IMR-90 (cell line): Measurements from ENCODE around the gene PCBD1. TPM values are rescaled to one million over a fixed set of nuclear protein-coding genes. Genes with fewer than 3 reads are reported as not detected.
"Not testable (repeated sequence)": the region's sequence is repeated elsewhere in the genome, so short reads cannot be mapped to it uniquely, and the experiment has no call there.

Experiments used
- ATAC-seq: fragments of 200-7000 bp; cut with Tn5 transposase; 2 replicates; pipeline ENCODE4 v1.9.1; 2020; ENCODE audit warnings: low read depth, mild to moderate bottlenecking, moderate library complexity
- BruUV-seq: library from RNA; stranded (reverse); fragments of 400-500 nt; replicated peaks from 2 replicates; lab custom pipeline; 2021; lab: Mats Ljungman, UMichigan
- CTCF ChIA-PET: fragments of 300-600 bp; formaldehyde crosslinking; extraction: SDS; loops from one replicate; lab custom pipeline; 2021; ENCODE audit warnings: antibody characterized with exemption; lab: Yijun Ruan, JAX
- POLR2A ChIA-PET: fragments of 300-600 bp; sonication (Branson Sonifier 250); formaldehyde crosslinking; loops from one replicate; lab custom pipeline; 2022; ENCODE audit warnings: antibody characterized with exemption; ENCODE audit not compliant: unreplicated experiment; lab: Charles Lee
- DNase-seq: peaks from one replicate; pipeline ENCODE4 v3.0.0; 2013
- H2AFZ ChIP-seq: replicated peaks from 2 replicates; pipeline ENCODE3; 2013; ENCODE audit warnings: low read length, mild to moderate bottlenecking; ENCODE audit not compliant: poor library complexity
- H2AK5ac ChIP-seq: 2 replicates; pipeline ENCODE4 v1.6.1; 2013; ENCODE audit warnings: low read depth, low read length, inconsistent platforms
- H2AK9ac ChIP-seq: replicated peaks from 2 replicates; pipeline ENCODE3; 2013; ENCODE audit warnings: mild to moderate bottlenecking, low read depth, low read length, moderate library complexity; ENCODE audit not compliant: poor library complexity
- H2BK120ac ChIP-seq: 2 replicates; pipeline ENCODE4 v1.6.1; 2013; ENCODE audit warnings: low read depth, low read length, inconsistent platforms
- H2BK15ac ChIP-seq: 3 replicates; pipeline ENCODE4 v1.6.1; 2013; ENCODE audit warnings: low read depth, low read length, inconsistent platforms
- H2BK20ac ChIP-seq: 2 replicates; pipeline ENCODE4 v1.6.1; 2013; ENCODE audit warnings: low read depth, mild to moderate bottlenecking, inconsistent platforms, low read length, moderate library complexity
- H2BK5ac ChIP-seq: 2 replicates; pipeline ENCODE4 v1.6.1; 2013; ENCODE audit warnings: mild to moderate bottlenecking, low read depth, low read length, inconsistent platforms; ENCODE audit not compliant: poor library complexity, severe bottlenecking
- H3K14ac ChIP-seq: replicated peaks from 2 replicates; pipeline ENCODE4 v1.6.1; 2013; ENCODE audit warnings: low read depth, low read length, inconsistent platforms
- H3K18ac ChIP-seq: 2 replicates; pipeline ENCODE4 v1.6.1; 2013; ENCODE audit warnings: low read depth, low read length, control low read depth
- H3K23ac ChIP-seq: 2 replicates; pipeline ENCODE4 v1.6.1; 2013; ENCODE audit warnings: low read depth, low read length, inconsistent platforms
- H3K27ac ChIP-seq: 2 replicates; pipeline ENCODE4 v1.5.1; 2013; ENCODE audit warnings: mild to moderate bottlenecking, control low read depth, low read length; ENCODE audit not compliant: insufficient read depth
- H3K27me3 ChIP-seq: 2 replicates; pipeline ENCODE4 v1.6.1; 2013; ENCODE audit warnings: low read length; ENCODE audit not compliant: control insufficient read depth, insufficient read depth
- H3K36me3 ChIP-seq: 2 replicates; pipeline ENCODE4 v1.6.1; 2013; ENCODE audit warnings: low read length, mixed read lengths; ENCODE audit not compliant: control insufficient read depth, insufficient read depth
- H3K4ac ChIP-seq: 2 replicates; pipeline ENCODE4 v1.6.1; 2013; ENCODE audit warnings: low read depth, low read length, inconsistent platforms
- H3K4me1 ChIP-seq: 2 replicates; pipeline ENCODE4 v1.6.1; 2013; ENCODE audit warnings: low read length, mixed read lengths; ENCODE audit not compliant: control insufficient read depth, insufficient read depth
- H3K4me2 ChIP-seq: 2 replicates; pipeline ENCODE4 v1.6.1; 2013; ENCODE audit warnings: low read depth, mild to moderate bottlenecking, control low read depth, low read length, moderate library complexity
- H3K4me3 ChIP-seq: 2 replicates; pipeline ENCODE4 v1.5.1; 2013; ENCODE audit warnings: low read depth, mild to moderate bottlenecking, control low read depth, low read length, moderate library complexity; ENCODE audit not compliant: insufficient read depth
- H3K56ac ChIP-seq: 2 replicates; pipeline ENCODE4 v1.6.1; 2013; ENCODE audit warnings: low read length, inconsistent platforms; ENCODE audit not compliant: insufficient read depth; ENCODE audit errors: extremely low read depth
- H3K79me1 ChIP-seq, 2 experiments: 2 replicates each; pipeline ENCODE4 v1.6.1; 2013; ENCODE audit warnings: low read length in 2 of 2, inconsistent platforms in 1 of 2, low read depth in 1 of 2
- H3K9ac ChIP-seq: 2 replicates; pipeline ENCODE4 v1.6.1; 2013; ENCODE audit warnings: low read depth, low read length, control low read depth
- H3K9me1 ChIP-seq: 2 replicates; pipeline ENCODE4 v1.6.1; 2013; ENCODE audit warnings: low read length, inconsistent platforms; ENCODE audit not compliant: insufficient read depth
- H3K9me3 ChIP-seq: 2 replicates; pipeline ENCODE4 v1.6.1; 2013; ENCODE audit warnings: low read length; ENCODE audit not compliant: control insufficient read depth, insufficient read depth
- H4K20me1 ChIP-seq: 2 replicates; pipeline ENCODE4 v1.6.1; 2013; ENCODE audit warnings: low read length, inconsistent platforms; ENCODE audit not compliant: insufficient read depth
- H4K5ac ChIP-seq: 2 replicates; pipeline ENCODE4 v1.6.1; 2013; ENCODE audit warnings: mild to moderate bottlenecking, low read depth, low read length, control low read depth
- H4K8ac ChIP-seq, 2 experiments: 2 replicates each; pipeline ENCODE4 v1.6.1; 2013; ENCODE audit warnings: low read depth in 2 of 2, low read length in 2 of 2, control low read depth in 1 of 2, inconsistent platforms in 1 of 2
- H4K91ac ChIP-seq: 2 replicates; pipeline ENCODE4 v1.6.1; 2013; ENCODE audit warnings: low read depth, low read length, inconsistent platforms; ENCODE audit not compliant: insufficient read depth
- WGBS, 2 experiments: methylation state at CpG; one replicate each; pipeline versions ENCODE4 v1.1.5 to v1.1.7; 2013; ENCODE audit warnings: missing lambda C conversion rate in 2 of 2; ENCODE audit not compliant: insufficient read length in 1 of 2; ENCODE audit errors: extremely low coverage in 2 of 2; 5-methylcytosine and 5-hydroxymethylcytosine counted together
- dilution Hi-C: fragments of 300-500 bp; cut with HindIII; formaldehyde crosslinking; loops from one replicate; pipeline ENCODE4 v1.14.3; 2018; ENCODE audit warnings: low sequenced_read_pairs; ENCODE audit not compliant: unreplicated experiment
- in situ Hi-C: fragments of 300-500 bp; cut with MboI; formaldehyde crosslinking; loops from 3 replicates; pipeline ENCODE4 v1.14.3; 2019; ENCODE audit warnings: low sequenced_read_pairs, inconsistent platforms, mixed read lengths
- intact Hi-C: fragments of 100-400 bp; cut with micrococcal nuclease; formaldehyde crosslinking; loops from 2 replicates; pipeline ENCODE4 v1.10.0; 2022
- polyA plus RNA-seq, 3 experiments: library from polyadenylated mRNA; depleted of rRNA; stranded (reverse); fragments of >200 nt; gene quantifications; 2 replicates each; pipeline ENCODE4 v1.2.3, GENCODE V29; 2012; ENCODE audit warnings: low replicate concordance in 1 of 3
- total RNA-seq: library from RNA; depleted of rRNA; stranded (reverse); fragments of >200 nt; gene quantifications from 2 replicates; pipeline ENCODE4 v1.2.3, GENCODE V29; 2012

Gene PCBD1
- total and polyA plus RNA-seq, 2 of the 4 experiments (the other 2 are of a cell fraction): 15.8 to 31.6 TPM

DNA sequence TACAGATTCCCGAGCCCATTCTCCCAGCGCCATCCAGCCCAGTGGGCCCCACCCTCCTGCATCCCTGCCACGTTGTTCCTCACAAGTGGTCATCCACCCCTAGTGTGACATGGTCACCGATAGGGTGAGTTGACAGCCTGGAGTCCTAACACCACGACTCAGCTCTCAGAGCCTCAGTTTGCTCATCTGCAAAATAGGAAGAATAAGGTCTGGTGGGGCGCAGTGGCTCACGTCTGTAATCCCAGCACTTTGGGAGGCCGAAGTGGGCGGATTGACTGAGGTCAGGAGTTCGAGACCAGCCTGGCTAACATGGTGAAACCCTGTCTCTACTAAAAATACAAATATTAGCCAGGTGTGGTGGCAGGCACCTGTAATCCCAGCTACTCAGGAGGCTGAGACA is 31.5 kb upstream of the PCBD1 start:
- H2AK9ac ChIP-seq, H3K27ac ChIP-seq, intact Hi-C loops, H3K23ac ChIP-seq, POLR2A ChIA-PET, in situ Hi-C loops, H3K4me1 ChIP-seq, H2BK20ac ChIP-seq, H2BK120ac ChIP-seq, H3K9me3 ChIP-seq, H2AFZ ChIP-seq, H3K9me1 ChIP-seq, ATAC-seq, H3K18ac ChIP-seq, H3K4me2 ChIP-seq, H3K79me1 ChIP-seq, H2AK5ac ChIP-seq, H3K36me3 ChIP-seq, H3K4me3 ChIP-seq, H3K56ac ChIP-seq, BruUV-seq, H3K14ac ChIP-seq, H4K20me1 ChIP-seq, H3K4ac ChIP-seq, H4K91ac ChIP-seq, H2BK15ac ChIP-seq, H3K9ac ChIP-seq, H2BK5ac ChIP-seq, DNase-seq, H4K8ac ChIP-seq, dilution Hi-C loops, H4K5ac ChIP-seq: not testable (repeated sequence)
- H3K27me3 ChIP-seq: peaks cover 61% of the 10 kb centered on the region
- no CpG with 5 or more reads among the region's 10 CpGs for WGBS, 2 experiments
- CTCF ChIA-PET: interaction anchor here (0.7 to 1.8 kb wide), 2 partner anchors 16 to 364 kb away, joined by 3 to 7 read pairs; no protein-coding TSS in a partner anchor
